ENCODE measurements around the gene RELB. TPM values are rescaled to one million over a fixed set of nuclear protein-coding genes. Genes with fewer than 3 reads are reported as not detected.

RELB gene
- total and polyA plus RNA-seq, 9 of the 15 experiments (the other 6 are each of a cell fraction or from before 2014, with no cell fraction given) = 0.15 to 1.1 (median 0.28) TPM; not detected in 2

- no peak for FAIRE-seq
- H3K27me3 ChIP-seq (ENCODE audit: control insufficient read depth in 2 of 2, insufficient read depth in 2 of 2, low read length in 2 of 2) = no peaks in the 10 kb centered on the region
- intact Hi-C loops (cut with micrococcal nuclease) = no loop called here
- H3K79me2 ChIP-seq (ENCODE audit: control insufficient read depth, insufficient read depth, low read length) = peaks cover 3% of the 10 kb centered on the region; the same call in 1 of the 3 replicates
- no peaks in the 10 kb centered on the region for H3K9me3 ChIP-seq (replicated peaks; ENCODE audit: control insufficient read depth, insufficient read depth, low read depth, low read length)
- peaks cover 0 to 5% of the 10 kb centered on the region in 2 experiments; a peak in 1 of 5 replicates for H3K4me1 ChIP-seq (replicated peaks in 1 of 2; ENCODE audit: control insufficient read depth in 2 of 2, insufficient read depth in 2 of 2, low read length in 2 of 2)
- no peak overlapping the region for H3K4me2 ChIP-seq (ENCODE audit: insufficient read depth, low read length)
- ChIA-PET POLR2A (interaction anchor here (0.8 to 1.0 kb wide), 3 partner anchors 9 to 76 kb away, joined by 3 read pairs; no protein-coding TSS in a partner anchor), CTCF (ENCODE audit: low intra/inter-chr PET ratio) (no interaction called here)
- no peak overlapping the region for H3K27ac ChIP-seq (ENCODE audit: extremely low read depth, low read depth, low read length)
- BruUV-seq (replicated peaks) = no TSS peak
- no peak for DNase-seq (ENCODE audit: extremely low read depth in 1 of 4, low spot score in 3 of 4)
- in situ Hi-C loops (cut with MboI) = no loop called here
- H3K9me1 ChIP-seq (ENCODE audit: control insufficient read depth, insufficient read depth, low read length) = no peaks in the 10 kb centered on the region
- ATAC-seq = no peak
- no peaks in the 10 kb centered on the region for H4K20me1 ChIP-seq (replicated peaks; ENCODE audit: control insufficient read depth, insufficient read depth, low read length)
- no peak overlapping the region for H3K9ac ChIP-seq (ENCODE audit: insufficient read depth in 1 of 2, low read depth in 2 of 2, low read length in 2 of 2)
- H3K4me3 ChIP-seq = no peak overlapping the region
- no peak for TF ChIP-seq GABPA (tag; conservative IDR thresholded peaks at IDR 0.05; ENCODE audit: low read depth)
- no peak for TF ChIP-seq CEBPG (CRISPR knock-in tag; IDR thresholded peaks at IDR 0.05)
- TF ChIP-seq CEBPG (tag; conservative IDR thresholded peaks at IDR 0.05 in 1 of 2, IDR thresholded peaks at IDR 0.05 in 1 of 2) = no peak
- TF ChIP-seq ZNF511 (CRISPR knock-in tag; IDR thresholded peaks at IDR 0.05) = no peak
- TF ChIP-seq PCBP2 (IDR thresholded peaks at IDR 0.05; ENCODE audit: low read depth, low read length, poor library complexity, severe bottlenecking) = no peak
- TF ChIP-seq ZBTB26 (CRISPR knock-in tag; IDR thresholded peaks at IDR 0.05) = no peak
- TF ChIP-seq XRCC4 (IDR thresholded peaks at IDR 0.05; ENCODE audit: extremely low read depth, insufficient read depth, insufficient read length) = no peak
- no peak for TF ChIP-seq CLOCK (CRISPR knock-in tag; IDR thresholded peaks at IDR 0.05; ENCODE audit: borderline replicate concordance)
- TF ChIP-seq ZNF253 (CRISPR knock-in tag; conservative IDR thresholded peaks at IDR 0.05) = no peak
- TF ChIP-seq KLF10 (CRISPR knock-in tag; IDR thresholded peaks at IDR 0.05) = no peak
- TF ChIP-seq YBX1 (IDR thresholded peaks at IDR 0.05) = no peak
- no peak for TF ChIP-seq LEF1 (IDR thresholded peaks at IDR 0.05)
- TF ChIP-seq ZZZ3 (IDR thresholded peaks at IDR 0.05) = no peak
- TF ChIP-seq HDAC2 (IDR thresholded peaks at IDR 0.05) = no peak
- TF ChIP-seq ZNF445 (CRISPR knock-in tag; IDR thresholded peaks at IDR 0.05; ENCODE audit: low read depth) = no peak
- no peak for TF ChIP-seq ZNF77 (CRISPR knock-in tag; IDR thresholded peaks at IDR 0.05)
- no peak for TF ChIP-seq POLR3G (IDR thresholded peaks at IDR 0.05; ENCODE audit: extremely low read depth, insufficient read length, insufficient replicate concordance)
- TF ChIP-seq HNRNPLL (IDR thresholded peaks at IDR 0.05; ENCODE audit: low read depth, low read length, poor library complexity, severe bottlenecking) = no peak
- TF ChIP-seq RBM15 (IDR thresholded peaks at IDR 0.05; ENCODE audit: insufficient read depth, low read length) = no peak
- no peak for TF ChIP-seq ZNF311 (CRISPR knock-in tag; IDR thresholded peaks at IDR 0.05)
- H2AFZ ChIP-seq (ENCODE audit: low read depth, low read length) = no peak overlapping the region
- peaks cover 47% of the 10 kb centered on the region; the same call in 2 of the 3 replicates for H3K36me3 ChIP-seq (ENCODE audit: control insufficient read depth, insufficient read depth, low read length)
- 95% methylated on average over 5 of the region's 5 CpGs for WGBS (ENCODE audit: insufficient coverage, low coverage, missing lambda C conversion rate)
Measured at GRCh38 chr19:44968118-44968517, 33.1 kb upstream of the RELB start.

All from K562 (cell line).